Glutamatergic neuron (in vitro differentiated cells): ENCODE measurements around the gene ZNF394. TPM values are rescaled to one million over a fixed set of nuclear protein-coding genes. Genes with fewer than 3 reads are reported as not detected.
A peak's percentile ranks its signal among the peaks of the same experiment; 100 is the strongest.

Experiments
- DNase-seq: peaks from one replicate; pipeline ENCODE4 v3.0.0; 2022
- H3K27ac Mint-ChIP-seq: one replicate; pipeline ENCODE4 v1.8.0; 2020; ENCODE audit warnings: mild to moderate bottlenecking, mixed read lengths, inconsistent platforms; ENCODE audit not compliant: unreplicated experiment
- H3K27me3 Mint-ChIP-seq: one replicate; pipeline ENCODE4 v1.8.0; 2020; ENCODE audit warnings: mild to moderate bottlenecking, moderate library complexity, mixed read lengths, inconsistent platforms; ENCODE audit not compliant: unreplicated experiment
- H3K36me3 Mint-ChIP-seq: one replicate; pipeline ENCODE4 v1.8.0; 2020; ENCODE audit warnings: mild to moderate bottlenecking, mixed read lengths, inconsistent platforms; ENCODE audit not compliant: unreplicated experiment
- H3K4me1 Mint-ChIP-seq: one replicate; pipeline ENCODE4 v1.8.0; 2020; ENCODE audit warnings: mild to moderate bottlenecking, low read depth, mixed read lengths, inconsistent platforms; ENCODE audit not compliant: unreplicated experiment
- H3K4me3 Mint-ChIP-seq: one replicate; pipeline ENCODE4 v1.8.0; 2020; ENCODE audit warnings: mild to moderate bottlenecking, mixed read lengths, inconsistent platforms; ENCODE audit not compliant: unreplicated experiment
- H3K9me3 Mint-ChIP-seq: one replicate; pipeline ENCODE4 v1.8.0; 2020; ENCODE audit warnings: mild to moderate bottlenecking, moderate library complexity, mixed read lengths, inconsistent platforms; ENCODE audit not compliant: unreplicated experiment
- CTCF ChIP-seq: fragments of 200-600 bp; sonication (generic); IDR thresholded peaks from one replicate; pipeline ENCODE4 v1.5.0; 2021; ENCODE audit not compliant: partially characterized antibody, unreplicated experiment
- total RNA-seq: library from RNA; stranded (reverse); fragmentation: NEBNext Ultra II Directional; extraction: Animal tissue kit (Norgen Biotek cat#: 25700); gene quantifications from one replicate; pipeline ENCODE4 v1.2.1, GENCODE V29; 2021; ENCODE audit not compliant: unreplicated experiment

ZNF394 gene
- total RNA-seq, 1 donor from 2014 or later, result 19.9 TPM

- Mint-ChIP-seq H3K36me3 (no peaks in the 10 kb centered on the region), H3K4me3 (no peak overlapping the region), H3K9me3 (peaks cover 15% of the 10 kb centered on the region), H3K27me3 (peaks cover 7% of the 10 kb centered on the region), H3K4me1 (peaks cover 17% of the 10 kb centered on the region), H3K27ac (no peak overlapping the region)
- no peak for DNase-seq
- TF ChIP-seq CTCF, result peak; percentile 35
These were observed 38.9 kb downstream of the ZNF394 start for GRCh38 chr7:99461221-99461620.

GRCh38 chr7:99460651-99461050, 39.4 kb downstream of the ZNF394 start:
- Mint-ChIP-seq H3K4me1 (peaks cover 17% of the 10 kb centered on the region), H3K27me3 (peaks cover 7% of the 10 kb centered on the region), H3K9me3 (peaks cover 15% of the 10 kb centered on the region), H3K4me3 (no peak overlapping the region), H3K27ac (peak overlapping the region; percentile 20), H3K36me3 (no peaks in the 10 kb centered on the region)
- no peak for DNase-seq
- TF ChIP-seq CTCF, result no peak

GRCh38 chr7:99459087-99459486, 41.0 kb downstream of the ZNF394 start:
- Mint-ChIP-seq H3K27ac (no peak overlapping the region), H3K9me3 (peaks cover 11% of the 10 kb centered on the region), H3K27me3 (peaks cover 6% of the 10 kb centered on the region), H3K4me1 (peaks cover 19% of the 10 kb centered on the region), H3K4me3 (no peak overlapping the region), H3K36me3 (no peaks in the 10 kb centered on the region)
- TF ChIP-seq CTCF, result peak; percentile 56
- peak; percentile 43 for DNase-seq

- Mint-ChIP-seq H3K9me3 (peaks cover 9% of the 10 kb centered on the region), H3K36me3 (no peaks in the 10 kb centered on the region), H3K27ac (peak overlapping the region; percentile 52), H3K4me3 (no peak overlapping the region), H3K4me1 (peaks cover 17% of the 10 kb centered on the region), H3K27me3 (peaks cover 6% of the 10 kb centered on the region)
- TF ChIP-seq CTCF, result no peak
- DNase-seq, result no peak
These were observed 42.2 kb downstream of the ZNF394 start for GRCh38 chr7:99457650-99458493.

GRCh38 chr7:99457050-99457649, 42.9 kb downstream of the ZNF394 start:
- DNase-seq, result no peak
- no peaks in the 10 kb centered on the region for H3K36me3 Mint-ChIP-seq
- H3K4me1 Mint-ChIP-seq, result peaks cover 17% of the 10 kb centered on the region
- H3K27ac Mint-ChIP-seq, result peak overlapping the region; percentile 68
- H3K4me3 Mint-ChIP-seq, result no peak overlapping the region
- no peak for TF ChIP-seq CTCF
- peaks cover 6% of the 10 kb centered on the region for H3K27me3 Mint-ChIP-seq
- peaks cover 8% of the 10 kb centered on the region for H3K9me3 Mint-ChIP-seq
